K562 (cell line): Measurements from ENCODE around the gene USH2A. TPM values are rescaled to one million over a fixed set of nuclear protein-coding genes. Genes with fewer than 3 reads are reported as not detected.

Experiments
- ATAC-seq: fragments of 200-7000 bp; cut with Tn5 transposase; 3 replicates; pipeline ENCODE4 v1.9.1; 2020; ENCODE audit warnings: moderate library complexity
- BruUV-seq: library from RNA; stranded (reverse); fragments of 400-500 nt; replicated peaks from 2 replicates; lab custom pipeline; 2021; lab: Mats Ljungman, UMichigan
- CTCF ChIA-PET: fragments of 300-600 bp; formaldehyde crosslinking; extraction: SDS; loops from one replicate; lab custom pipeline; 2021; ENCODE audit warnings: low intra/inter-chr PET ratio; lab: Yijun Ruan, JAX
- POLR2A ChIA-PET: fragments of 300-600, 350-650 bp; sonication (Branson Sonifier 250); formaldehyde crosslinking; extraction: SDS; loops from one replicate; lab custom pipeline; 2021; ENCODE audit warnings: antibody characterized with exemption, inconsistent platforms; lab: Yijun Ruan, JAX
- DNase-seq, 4 experiments: peaks; one replicate each; pipeline versions ENCODE4 v3.0.0 to v3.0.0-alpha.2; 2011 to 2018; ENCODE audit warnings: low spot score in 3 of 4, mixed read lengths in 3 of 4; ENCODE audit errors: extremely low read depth in 1 of 4
- FAIRE-seq: peaks from 2 replicates; lab custom pipeline; 2011; peaks lifted over from hg19 to GRCh38; lab: Jason Lieb, UNC
- H2AFZ ChIP-seq: 2 replicates; pipeline ENCODE4 v1.6.0; 2011; ENCODE audit warnings: low read depth, low read length, control low read depth, inconsistent platforms
- H3K27ac ChIP-seq: fragments of 200-600 bp; 3 replicates; pipeline ENCODE4 v1.8.0; 2011; ENCODE audit warnings: low read depth, mild to moderate bottlenecking, control low read depth, inconsistent platforms, low read length, moderate library complexity, mixed read lengths; ENCODE audit errors: extremely low read depth
- H3K27me3 ChIP-seq, 2 experiments: fragments of 300-600 bp in 1 of 2; 2 replicates in 1 of 2; 3 replicates in 1 of 2; pipeline versions ENCODE4 v1.6.0 to v1.8.0; 2011; ENCODE audit warnings: inconsistent platforms in 2 of 2, low read length in 2 of 2, mild to moderate bottlenecking in 1 of 2, mixed read lengths in 1 of 2, moderate library complexity in 1 of 2; ENCODE audit not compliant: control insufficient read depth in 2 of 2, insufficient read depth in 2 of 2
- H3K36me3 ChIP-seq: fragments of 300-600 bp; 3 replicates; pipeline ENCODE4 v1.8.0; 2011; ENCODE audit warnings: mild to moderate bottlenecking, low read length, inconsistent platforms; ENCODE audit not compliant: control insufficient read depth, insufficient read depth
- H3K4me1 ChIP-seq, 2 experiments: fragments of 200-600 bp in 1 of 2; replicated peaks in 1 of 2; 2 replicates in 1 of 2; 3 replicates in 1 of 2; pipeline versions ENCODE4 v1.5.1 to v1.8.0; 2011; ENCODE audit warnings: inconsistent platforms in 2 of 2, low read length in 2 of 2, mild to moderate bottlenecking in 1 of 2, mixed read lengths in 1 of 2, moderate library complexity in 1 of 2; ENCODE audit not compliant: control insufficient read depth in 2 of 2, insufficient read depth in 2 of 2
- H3K4me2 ChIP-seq: 2 replicates; pipeline ENCODE4 v1.6.1; 2011; ENCODE audit warnings: low read length, control low read depth, inconsistent platforms, mixed read lengths; ENCODE audit not compliant: insufficient read depth
- H3K4me3 ChIP-seq: fragments of 200-600 bp; sonication (generic), shearing (Covaris generic); 2 replicates; pipeline ENCODE4 v1.5.1; 2016; ENCODE audit warnings: control low read depth, inconsistent platforms
- H3K79me2 ChIP-seq: fragments of 200-600 bp; 3 replicates; pipeline ENCODE4 v1.8.0; 2011; ENCODE audit warnings: low read length, inconsistent platforms; ENCODE audit not compliant: control insufficient read depth, insufficient read depth
- H3K9ac ChIP-seq, 2 experiments: 2 replicates each; pipeline versions ENCODE4 v1.6.0 to v1.6.1; 2011; ENCODE audit warnings: low read depth in 2 of 2, low read length in 2 of 2, control low read depth in 1 of 2, inconsistent platforms in 1 of 2, mild to moderate bottlenecking in 1 of 2, mixed read lengths in 1 of 2; ENCODE audit not compliant: insufficient read depth in 1 of 2
- H3K9me1 ChIP-seq: one replicate; pipeline ENCODE4 v1.6.0; 2011; ENCODE audit warnings: inconsistent platforms, mild to moderate bottlenecking, low read length, moderate library complexity; ENCODE audit not compliant: control insufficient read depth, insufficient read depth
- H3K9me3 ChIP-seq: replicated peaks from 2 replicates; pipeline ENCODE4 v1.5.1; 2011; ENCODE audit warnings: low read depth, low read length, inconsistent platforms; ENCODE audit not compliant: control insufficient read depth, insufficient read depth
- H4K20me1 ChIP-seq: replicated peaks from 2 replicates; pipeline ENCODE4 v1.6.1; 2011; ENCODE audit warnings: low read length, inconsistent platforms, mixed read lengths; ENCODE audit not compliant: control insufficient read depth, insufficient read depth
- BACH1 ChIP-seq: fragments of 200-800 bp; sonication (Bioruptor generic); IDR thresholded peaks from 2 replicates; pipeline ENCODE4 v1.6.1; 2016; ENCODE audit warnings: missing genetic modification characterization, missing compliant biosample characterization
- CBFB ChIP-seq: sonication (generic); formaldehyde crosslinking; IDR thresholded peaks from 2 replicates; pipeline ENCODE4 v1.4.0; 2020; ENCODE audit warnings: mild to moderate bottlenecking, missing genetic modification reagents
- DNMT1 ChIP-seq: fragments of 450-650 bp; IDR thresholded peaks from 2 replicates; pipeline ENCODE4 v1.6.1; 2016; ENCODE audit warnings: antibody characterized with exemption, mild to moderate bottlenecking
- ESRRA ChIP-seq: fragments of 450-650 bp; IDR thresholded peaks from 2 replicates; pipeline ENCODE4 v1.6.1; 2014; ENCODE audit warnings: low read depth, mild to moderate bottlenecking, moderate library complexity, borderline replicate concordance
- ESRRB ChIP-seq: fragments of 250-450 bp; sonication (Bioruptor Pico); IDR thresholded peaks from 2 replicates; pipeline ENCODE4 v1.5.0; 2020; ENCODE audit warnings: mild to moderate bottlenecking, moderate library complexity, borderline replicate concordance
- FOXJ2 ChIP-seq: fragments of 200-800 bp; sonication (Bioruptor generic); IDR thresholded peaks from 2 replicates; pipeline ENCODE4 v1.6.1; 2016; ENCODE audit warnings: missing genetic modification characterization, missing compliant biosample characterization
- MAX ChIP-seq: sonication (generic); formaldehyde crosslinking; IDR thresholded peaks from 2 replicates; pipeline ENCODE4 v1.9.0; 2022; ENCODE audit warnings: mild to moderate bottlenecking, missing genetic modification reagents
- MEF2D ChIP-seq: conservative IDR thresholded peaks from 2 replicates; pipeline ENCODE4 v1.6.1; 2016; ENCODE audit warnings: low read depth, missing genetic modification characterization, missing compliant biosample characterization
- NBN ChIP-seq: fragments of 450-650 bp; IDR thresholded peaks from 2 replicates; pipeline ENCODE4 v1.6.1; 2016; ENCODE audit warnings: low read depth, mild to moderate bottlenecking
- SMARCB1 ChIP-seq: IDR thresholded peaks from 2 replicates; pipeline ENCODE4 v1.6.1; 2011; ENCODE audit warnings: improper control_type of control experiment, low read depth; ENCODE audit not compliant: insufficient read length
- SP2 ChIP-seq: IDR thresholded peaks from 2 replicates; pipeline ENCODE4 v1.6.1; 2011; ENCODE audit warnings: mild to moderate bottlenecking, low read depth, low read length, moderate library complexity; ENCODE audit not compliant: poor library complexity, severe bottlenecking; ENCODE audit errors: extremely low read depth
- U2AF2 ChIP-seq: fragments of 200-400 bp; formaldehyde crosslinking; optimal IDR thresholded peaks from 2 replicates; pipeline ENCODE3; 2017; ENCODE audit warnings: low read depth, mild to moderate bottlenecking, low read length
- ZFX ChIP-seq: sonication (generic); formaldehyde crosslinking; IDR thresholded peaks from 2 replicates; pipeline ENCODE4 v1.8.0; 2022; ENCODE audit warnings: mild to moderate bottlenecking, missing genetic modification reagents, moderate library complexity
- ZNF143 ChIP-seq: sonication (generic); formaldehyde crosslinking; IDR thresholded peaks from 2 replicates; pipeline ENCODE4 v1.9.0; 2022; ENCODE audit warnings: mild to moderate bottlenecking, missing genetic modification reagents
- ZNF175 ChIP-seq: fragments of 200-800 bp; sonication (Bioruptor generic); IDR thresholded peaks from 2 replicates; pipeline ENCODE4 v1.6.1; 2016; ENCODE audit warnings: low read depth, mild to moderate bottlenecking, missing genetic modification characterization, missing compliant biosample characterization
- ZNF696 ChIP-seq: fragments of 250-450 bp; sonication (Bioruptor Pico); conservative IDR thresholded peaks from 2 replicates; pipeline ENCODE4 v1.4.0; 2020; ENCODE audit warnings: mild to moderate bottlenecking, moderate library complexity
- ZNF699 ChIP-seq: fragments of 250-450 bp; sonication (Bioruptor Pico); IDR thresholded peaks from 2 replicates; pipeline ENCODE4 v1.8.0; 2021; ENCODE audit warnings: mild to moderate bottlenecking, moderate library complexity; ENCODE audit not compliant: insufficient replicate concordance
- ZSCAN32 ChIP-seq: fragments of 450-650 bp; formaldehyde crosslinking; IDR thresholded peaks from 2 replicates; pipeline ENCODE4 v1.4.0; 2020; ENCODE audit warnings: mild to moderate bottlenecking, moderate library complexity
- WGBS: fragments of 100-300 bp; shearing (Covaris generic); methylation state at CpG from one replicate; pipeline ENCODE4 v1.1.6; 2016; ENCODE audit warnings: low coverage, mixed read lengths; ENCODE audit not compliant: insufficient coverage; ENCODE audit errors: missing lambda C conversion rate; 5-methylcytosine and 5-hydroxymethylcytosine counted together
- in situ Hi-C: fragments of 300-500 bp; cut with MboI; formaldehyde crosslinking; loops from 4 replicates; pipeline ENCODE4 v1.15.0; 2018; ENCODE audit warnings: inconsistent platforms, mixed read lengths
- intact Hi-C: fragments of 100-400 bp; cut with micrococcal nuclease; formaldehyde crosslinking; loops from 2 replicates; pipeline ENCODE4 v1.14.2; 2022
- polyA plus RNA-seq, 8 experiments: library from polyadenylated mRNA; depleted of rRNA in 4 of 8; stranded (reverse) in 5 of 8; unstranded in 3 of 8; fragments of >200 nt; fragmentation: Nextera tagmentation in 2 of 8; fragmentation: Illumina TruSeq in 1 of 8; extraction: Ambion mirVana in 2 of 8; extraction: Trizol in 1 of 8; gene quantifications; 2 replicates each; pipeline versions ENCODE4 v1.2.1 to v1.2.3, GENCODE V29; 2011 to 2014; ENCODE audit warnings: inconsistent platforms in 1 of 8, missing spikeins in 1 of 8
- total RNA-seq, 7 experiments: library from RNA; depleted of rRNA in 6 of 7; stranded (reverse); fragments of >200 nt in 6 of 7; fragmentation: Illumina TruSeq in 2 of 7; extraction: Trizol in 2 of 7; gene quantifications; 2 replicates each; pipeline versions ENCODE4 v1.2.1 to v1.2.3, GENCODE V29; 2011 to 2021; ENCODE audit warnings: low replicate concordance in 1 of 7

Gene USH2A
- total and polyA plus RNA-seq, 9 of the 15 experiments (the other 6 are each of a cell fraction or from before 2014, with no cell fraction given) = under 0.01 TPM; not detected in 7

- in situ Hi-C loops = no loop called here
- CTCF ChIA-PET = no interaction called here
- DNase-seq = no peak
- H3K79me2 ChIP-seq = no peaks in the 10 kb centered on the region
- H3K4me1 ChIP-seq = no peaks in the 10 kb centered on the region
- H3K9me3 ChIP-seq = no peaks in the 10 kb centered on the region
- H3K4me3 ChIP-seq = no peak overlapping the region
- H3K9me1 ChIP-seq = no peaks in the 10 kb centered on the region
- TF ChIP-seq SMARCB1 (no peak), ESRRB (CRISPR knock-in tag) (no peak), BACH1 (tag) (no peak), ESRRA (no peak), U2AF2 (no peak), CBFB (CRISPR knock-in tag) (no peak), MAX (CRISPR knock-in tag) (no peak), ZNF175 (no peak), NBN (no peak), ZNF696 (CRISPR knock-in tag) (no peak), ZFX (CRISPR knock-in tag) (no peak), SP2 (no peak), ZNF699 (CRISPR knock-in tag) (no peak), MEF2D (tag) (no peak), FOXJ2 (tag) (no peak), ZSCAN32 (CRISPR knock-in tag) (no peak), ZNF143 (CRISPR knock-in tag) (no peak), DNMT1 (no peak)
- TF ChIP-seq, all 486 proteins: peak for 0
- H3K9ac ChIP-seq = no peak overlapping the region
- no peak overlapping the region for H2AFZ ChIP-seq
- intact Hi-C loops = no loop called here
- no peak overlapping the region for H3K4me2 ChIP-seq
- 2% methylated on average over 2 of the region's 2 CpGs for WGBS
- H4K20me1 ChIP-seq = no peaks in the 10 kb centered on the region
- BruUV-seq = no TSS peak
- no peak for ATAC-seq
- no peaks in the 10 kb centered on the region for H3K36me3 ChIP-seq
- no peaks in the 10 kb centered on the region for H3K27me3 ChIP-seq
- POLR2A ChIA-PET = no interaction called here
- peak; percentile 29 for FAIRE-seq
- H3K27ac ChIP-seq = no peak overlapping the region
Observed at GRCh38 chr1:216142921-216143320, 280.3 kb downstream of the USH2A start.
